HepG2 (cell line): ENCODE measurements around the gene ANAPC2. TPM values are rescaled to one million over a fixed set of nuclear protein-coding genes. Genes with fewer than 3 reads are reported as not detected.

ENCODE experiments used
- ADNP ChIP-seq: sonication (generic); formaldehyde crosslinking; IDR thresholded peaks from 2 replicates; pipeline ENCODE4 v1.4.0; 2020; ENCODE audit warnings: missing genetic modification reagents
- CENPT ChIP-seq: sonication (generic); formaldehyde crosslinking; IDR thresholded peaks from 2 replicates; pipeline ENCODE4 v1.8.0; 2022; ENCODE audit warnings: low read depth, mild to moderate bottlenecking, moderate library complexity, missing genetic modification reagents
- ERF ChIP-seq: IDR thresholded peaks from 2 replicates; pipeline ENCODE4 v1.6.1; 2018; ENCODE audit warnings: missing biosample characterization, missing genetic modification reagents
- ESRRA ChIP-seq: sonication (generic); formaldehyde crosslinking; IDR thresholded peaks from 2 replicates; pipeline ENCODE4 v1.5.1; 2020; ENCODE audit warnings: mild to moderate bottlenecking, low read depth, missing genetic modification reagents
- KAT8 ChIP-seq: IDR thresholded peaks from 2 replicates; pipeline ENCODE4 v1.6.1; 2016; ENCODE audit warnings: missing genetic modification reagents, missing compliant biosample characterization
- PCBP1 ChIP-seq: fragments of 200-400 bp; formaldehyde crosslinking; IDR thresholded peaks from 2 replicates; pipeline ENCODE4 v1.6.1; 2017; ENCODE audit warnings: mild to moderate bottlenecking, low read depth, low read length, borderline replicate concordance
- RERE ChIP-seq: IDR thresholded peaks from 2 replicates; pipeline ENCODE4 v1.6.1; 2016; ENCODE audit warnings: low read depth, missing genetic modification reagents, missing compliant biosample characterization
- RFX3 ChIP-seq: IDR thresholded peaks from 2 replicates; pipeline ENCODE4 v1.6.1; 2016; ENCODE audit warnings: missing biosample characterization, missing genetic modification reagents
- SIX4 ChIP-seq: sonication (generic); formaldehyde crosslinking; IDR thresholded peaks from 2 replicates; pipeline ENCODE4 v1.4.0; 2020; ENCODE audit warnings: missing genetic modification reagents
- SKI ChIP-seq: fragments of 450-650 bp; IDR thresholded peaks from one replicate; pipeline ENCODE4 v1.6.1; 2018; ENCODE audit warnings: mild to moderate bottlenecking; ENCODE audit not compliant: partially characterized antibody
- ZBTB10 ChIP-seq: sonication (generic); formaldehyde crosslinking; IDR thresholded peaks from 2 replicates; pipeline ENCODE4 v1.4.0; 2020; ENCODE audit warnings: missing genetic modification reagents, borderline replicate concordance
- ZNF496 ChIP-seq: sonication (generic); formaldehyde crosslinking; IDR thresholded peaks from 2 replicates; pipeline ENCODE4 v1.8.1; 2023; ENCODE audit warnings: mild to moderate bottlenecking, moderate library complexity, missing genetic modification reagents; ENCODE audit not compliant: insufficient replicate concordance
- ZNF503 ChIP-seq: sonication (generic); formaldehyde crosslinking; IDR thresholded peaks from 2 replicates; pipeline ENCODE4 v1.4.0; 2020; ENCODE audit warnings: missing genetic modification reagents
- ZNF720 ChIP-seq: sonication (generic); formaldehyde crosslinking; IDR thresholded peaks from 2 replicates; pipeline ENCODE4 v1.4.0; 2020; ENCODE audit warnings: missing genetic modification reagents
- ZNF839 ChIP-seq: sonication (generic); formaldehyde crosslinking; IDR thresholded peaks from 2 replicates; pipeline ENCODE4 v1.4.0; 2020; ENCODE audit warnings: missing genetic modification reagents, mild to moderate bottlenecking, borderline replicate concordance
- polyA plus RNA-seq, 8 experiments: library from polyadenylated mRNA; depleted of rRNA in 3 of 8; stranded (reverse) in 7 of 8; unstranded in 1 of 8; fragments of >200 nt; fragmentation: Illumina TruSeq in 4 of 8; extraction: Trizol in 4 of 8; gene quantifications; 2 replicates each; pipeline versions ENCODE4 v1.2.1 to v1.2.3, GENCODE V29; 2011 to 2016; ENCODE audit warnings: low read depth in 4 of 8, missing spikeins in 1 of 8, mixed read lengths in 1 of 8; ENCODE audit not compliant: insufficient read depth in 1 of 8
- total RNA-seq, 5 experiments: library from RNA; depleted of rRNA; stranded (reverse); fragments of >200 nt; fragmentation: Illumina TruSeq; extraction: Trizol; gene quantifications; 2 replicates each; pipeline ENCODE4 v1.2.3, GENCODE V29; 2016; ENCODE audit warnings: low read depth in 1 of 5
- TF ChIP-seq, protein P1 (sequence below): sonication (generic); formaldehyde crosslinking; IDR thresholded peaks from 2 replicates; pipeline ENCODE4 v1.4.0; 2020; ENCODE audit warnings: missing genetic modification reagents, borderline replicate concordance

ANAPC2 gene
- total and polyA plus RNA-seq, 2 of the 13 experiments (the other 11 are each of a cell fraction or from before 2014, with no cell fraction given) = 12.3 to 15.4 TPM

GRCh38 chr9:137229903-137230704, 41.7 kb upstream of the ANAPC2 start (continued):
- TF ChIP-seq, protein P1, sequence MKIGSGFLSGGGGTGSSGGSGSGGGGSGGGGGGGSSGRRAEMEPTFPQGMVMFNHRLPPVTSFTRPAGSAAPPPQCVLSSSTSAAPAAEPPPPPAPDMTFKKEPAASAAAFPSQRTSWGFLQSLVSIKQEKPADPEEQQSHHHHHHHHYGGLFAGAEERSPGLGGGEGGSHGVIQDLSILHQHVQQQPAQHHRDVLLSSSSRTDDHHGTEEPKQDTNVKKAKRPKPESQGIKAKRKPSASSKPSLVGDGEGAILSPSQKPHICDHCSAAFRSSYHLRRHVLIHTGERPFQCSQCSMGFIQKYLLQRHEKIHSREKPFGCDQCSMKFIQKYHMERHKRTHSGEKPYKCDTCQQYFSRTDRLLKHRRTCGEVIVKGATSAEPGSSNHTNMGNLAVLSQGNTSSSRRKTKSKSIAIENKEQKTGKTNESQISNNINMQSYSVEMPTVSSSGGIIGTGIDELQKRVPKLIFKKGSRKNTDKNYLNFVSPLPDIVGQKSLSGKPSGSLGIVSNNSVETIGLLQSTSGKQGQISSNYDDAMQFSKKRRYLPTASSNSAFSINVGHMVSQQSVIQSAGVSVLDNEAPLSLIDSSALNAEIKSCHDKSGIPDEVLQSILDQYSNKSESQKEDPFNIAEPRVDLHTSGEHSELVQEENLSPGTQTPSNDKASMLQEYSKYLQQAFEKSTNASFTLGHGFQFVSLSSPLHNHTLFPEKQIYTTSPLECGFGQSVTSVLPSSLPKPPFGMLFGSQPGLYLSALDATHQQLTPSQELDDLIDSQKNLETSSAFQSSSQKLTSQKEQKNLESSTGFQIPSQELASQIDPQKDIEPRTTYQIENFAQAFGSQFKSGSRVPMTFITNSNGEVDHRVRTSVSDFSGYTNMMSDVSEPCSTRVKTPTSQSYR (CRISPR knock-in tag) = peak; percentile 36; the same call in 1 of the 2 replicates
- TF ChIP-seq RERE (CRISPR knock-in tag) = no peak
- no peak for TF ChIP-seq RFX3 (CRISPR knock-in tag)
- TF ChIP-seq KAT8 = peak; percentile 62
- no peak for TF ChIP-seq ERF
- peak; percentile 88; the same call in 1 of the 2 replicates for TF ChIP-seq PCBP1
- TF ChIP-seq ZNF839 = peak; percentile 92; the same call in 1 of the 2 replicates
- TF ChIP-seq ZNF720 = no peak
- TF ChIP-seq ZNF496 = no peak
- no peak for TF ChIP-seq CENPT (CRISPR knock-in tag)
- TF ChIP-seq SIX4 (CRISPR knock-in tag) = no peak
- TF ChIP-seq ADNP (CRISPR knock-in tag) = no peak
- TF ChIP-seq ZNF503 (CRISPR knock-in tag) = no peak
- no peak for TF ChIP-seq SKI
- peak; percentile 87 for TF ChIP-seq ZBTB10 (CRISPR knock-in tag)
- TF ChIP-seq ESRRA (CRISPR knock-in tag) = no peak
